GM11168 (cell line): ENCODE results near the gene OCSTAMP.

Experiments used
- in situ Hi-C: fragments of 300-500 bp; cut with MboI; formaldehyde crosslinking; loops from one replicate; pipeline ENCODE4 v1.12.0; 2022; ENCODE audit warnings: low sequenced_read_pairs; ENCODE audit not compliant: unreplicated experiment

Gene OCSTAMP

DNA sequence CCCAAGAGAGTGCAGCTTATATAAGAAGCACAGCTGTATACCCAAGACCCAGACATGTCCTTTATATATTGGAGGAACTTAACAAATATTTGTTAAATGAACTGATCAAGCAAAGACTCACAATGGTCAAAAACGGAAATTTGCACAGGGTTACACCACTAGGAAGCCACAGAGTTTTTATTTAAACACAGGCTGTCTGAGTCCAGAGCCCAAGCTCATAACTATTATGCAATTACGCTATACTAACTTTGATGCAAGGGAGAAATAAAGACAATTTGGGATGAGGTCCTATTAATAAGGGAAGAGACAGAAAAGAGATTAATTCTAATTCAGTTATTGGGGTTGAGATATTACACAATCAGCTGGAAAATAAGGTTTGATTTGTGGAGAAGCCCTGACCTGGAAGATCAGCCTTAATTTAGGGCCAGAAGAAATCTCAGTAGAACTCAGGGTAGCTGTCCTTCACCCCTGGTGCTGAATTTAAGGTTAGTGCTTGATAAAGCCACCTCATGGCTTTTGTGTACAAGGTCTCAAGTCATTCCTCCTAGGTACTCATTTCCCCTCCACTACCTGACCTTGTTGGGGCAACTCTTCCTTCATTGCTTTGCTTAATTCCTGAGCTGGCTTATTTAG, 26.6 kb downstream of the OCSTAMP start:
- in situ Hi-C loops = loop anchor here (5.0 kb wide), 1 partner anchor 158 kb away; no protein-coding TSS in a partner anchor

DNA sequence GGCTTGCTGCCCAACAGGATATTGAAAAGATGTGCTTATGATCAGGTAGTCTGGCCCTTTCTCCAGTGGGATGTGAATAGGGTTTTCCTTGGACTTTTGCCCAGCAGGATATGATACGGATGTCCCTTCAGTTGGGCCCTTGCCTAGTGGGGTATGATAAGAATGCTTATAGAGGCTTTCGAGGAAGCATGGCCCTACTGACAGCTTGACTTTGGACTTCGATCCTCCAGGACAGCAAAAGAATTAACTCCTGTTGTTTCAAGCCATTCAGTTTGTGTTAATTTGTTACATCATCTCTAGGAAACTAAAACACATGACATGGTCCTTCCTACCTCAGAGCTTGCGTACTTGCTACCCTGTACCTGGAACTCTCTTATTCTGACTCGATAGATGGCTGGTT, 27.3 kb downstream of the OCSTAMP start:
- in situ Hi-C loops = loop anchor here (5.0 kb wide), 1 partner anchor 159 kb away; no protein-coding TSS in a partner anchor

DNA sequence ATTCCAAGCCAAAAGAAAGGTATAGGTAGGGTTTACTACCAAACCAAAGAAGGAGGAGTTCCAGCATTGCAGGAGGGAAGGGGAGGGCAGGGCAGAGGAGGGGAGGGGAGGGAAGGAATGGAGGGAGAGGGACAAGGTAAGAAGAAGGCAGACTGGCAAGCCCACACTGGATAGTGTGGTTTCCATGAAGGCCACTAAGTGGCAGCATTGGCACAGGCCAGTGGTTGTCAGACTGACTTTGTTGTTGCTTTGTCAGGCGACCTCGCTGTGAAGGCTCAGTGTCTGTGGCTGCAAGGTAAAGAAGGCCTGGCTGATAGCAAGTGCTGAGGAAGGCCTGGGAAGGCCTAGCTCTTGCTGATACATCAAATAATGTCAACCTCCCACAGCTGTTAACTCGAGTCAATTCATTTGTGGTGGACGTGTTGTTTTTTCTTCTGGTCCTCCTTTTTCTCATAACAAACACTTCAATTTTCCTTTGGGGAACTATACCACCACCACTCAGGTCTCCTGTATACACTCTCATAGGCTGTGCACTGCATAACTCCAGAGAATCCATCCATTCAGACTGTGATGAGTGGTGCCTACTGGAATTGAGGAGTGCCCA, 29.4 kb downstream of the OCSTAMP start:
- in situ Hi-C loops = loop anchor here (5.0 kb wide), 1 partner anchor 161 kb away; no protein-coding TSS in a partner anchor

DNA sequence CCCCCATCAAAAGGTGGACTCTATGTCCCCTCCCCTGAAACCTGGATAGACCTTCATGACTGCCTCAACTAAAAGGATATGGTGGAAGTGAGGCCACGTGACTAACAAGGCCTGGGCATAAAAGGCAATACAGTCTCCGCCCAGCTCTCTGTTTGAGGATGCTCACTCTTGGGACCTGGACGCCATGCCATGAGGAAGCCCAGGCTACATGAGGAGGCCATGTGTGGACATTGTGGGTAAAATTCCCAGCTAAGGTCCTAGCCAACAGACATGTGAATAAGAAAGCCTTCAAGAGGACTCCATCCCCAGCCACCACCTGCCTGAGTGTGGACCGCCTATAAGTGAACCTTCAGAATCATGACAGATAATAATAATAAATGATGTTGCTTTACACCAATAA, 29.9 kb downstream of the OCSTAMP start:
- in situ Hi-C loops = loop anchor here (5.0 kb wide), 1 partner anchor 162 kb away; no protein-coding TSS in a partner anchor

DNA sequence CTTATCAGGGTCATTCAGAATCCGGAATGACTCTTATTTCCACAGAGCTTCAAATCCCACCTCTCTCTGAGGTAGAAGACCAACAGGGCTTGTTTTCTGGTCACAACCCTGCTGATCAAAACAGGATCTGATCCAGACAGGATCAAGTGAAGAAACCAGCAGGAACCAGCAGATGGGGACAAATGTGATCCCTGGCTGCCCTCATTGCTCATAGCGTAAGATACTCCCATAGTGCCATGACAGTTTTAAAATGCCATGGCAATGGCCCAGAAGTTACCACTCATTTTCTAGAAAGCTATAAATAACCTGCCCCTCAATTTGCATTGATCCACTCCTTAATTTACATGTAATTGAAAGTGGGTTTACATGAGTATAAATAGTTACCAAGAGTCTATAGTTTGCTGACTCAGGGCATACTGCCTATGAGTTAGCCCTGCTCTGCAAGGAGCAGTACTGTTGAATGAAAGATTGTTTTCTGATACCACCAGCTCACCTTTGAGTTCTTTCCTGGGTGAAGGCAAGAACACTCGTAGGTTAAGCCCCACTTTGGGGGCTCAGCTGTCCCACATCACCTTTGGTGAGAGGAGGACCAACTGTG, 30.9 kb downstream of the OCSTAMP start:
- in situ Hi-C loops = loop anchor here (5.0 kb wide), 1 partner anchor 163 kb away; no protein-coding TSS in a partner anchor

DNA sequence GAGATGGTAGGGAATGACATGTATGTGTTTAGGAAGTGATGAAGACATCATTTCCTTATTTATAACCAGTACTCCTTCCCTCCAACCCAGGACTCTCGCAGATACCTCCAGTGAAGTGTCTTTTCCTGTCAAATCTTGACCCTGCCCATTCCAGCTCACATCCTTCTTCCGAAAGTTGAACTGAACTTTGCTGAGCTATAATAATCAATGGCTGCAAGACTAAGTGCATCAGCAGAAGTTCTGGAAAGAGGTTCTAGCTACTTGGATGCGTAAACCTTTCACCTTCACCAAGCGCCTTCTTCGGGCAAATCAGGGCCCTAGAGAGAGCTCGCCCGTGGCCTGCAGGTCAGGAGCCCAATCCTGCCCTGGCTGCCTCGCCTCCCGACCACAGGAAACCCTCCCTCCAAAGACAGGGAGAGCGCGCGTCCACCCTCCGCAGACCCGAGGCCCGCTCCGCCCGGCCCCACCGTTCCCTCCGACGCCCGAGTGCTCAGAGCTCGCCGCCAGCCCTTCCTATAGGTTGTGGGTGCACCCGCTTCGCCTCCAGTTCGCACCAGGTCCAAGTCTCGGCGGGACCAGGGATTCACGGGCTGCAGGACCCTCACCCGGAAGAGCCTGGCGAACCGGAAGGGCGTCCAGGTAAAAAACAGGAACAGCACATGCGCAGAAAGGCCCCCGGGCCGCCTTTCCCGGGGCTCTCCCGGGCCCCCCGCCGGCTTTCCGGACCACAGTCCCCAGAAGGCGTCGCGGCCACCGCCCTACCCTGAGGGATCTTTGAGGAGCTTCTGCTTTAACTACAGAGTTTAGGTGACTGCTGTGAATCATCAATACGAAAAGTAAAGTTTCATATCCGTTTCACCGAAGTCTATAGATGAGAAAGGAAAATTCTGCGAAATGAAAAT, 37.3 kb downstream of the OCSTAMP start, which contains the start of gene ZNF334:
TSS of gene ZNF334 (minus strand) at position 617 of the 902 bp plus-strand sequence. CDS start 1,457 bp downstream, outside the sequence.
- in situ Hi-C loops = no loop called here

DNA sequence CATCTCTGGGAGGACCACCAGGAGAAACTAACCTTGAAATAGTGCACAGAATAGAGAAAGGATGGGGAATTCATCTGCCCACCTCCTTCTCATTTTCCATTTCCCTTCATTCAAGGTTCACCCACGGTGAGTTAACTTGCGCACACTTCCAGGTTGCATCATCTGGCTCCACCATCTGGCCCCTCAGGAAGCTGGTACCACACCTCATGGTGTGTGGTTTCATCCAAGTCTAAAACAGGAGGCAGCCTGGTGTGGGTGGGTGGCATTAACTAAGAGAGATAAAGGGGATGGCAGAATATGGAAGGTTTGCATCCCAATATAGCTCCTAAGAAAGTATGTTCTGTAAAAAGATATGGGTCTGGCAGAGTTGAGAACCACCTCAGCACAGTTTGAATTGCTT, 40.9 kb downstream of the OCSTAMP start:
- in situ Hi-C loops = no loop called here

DNA sequence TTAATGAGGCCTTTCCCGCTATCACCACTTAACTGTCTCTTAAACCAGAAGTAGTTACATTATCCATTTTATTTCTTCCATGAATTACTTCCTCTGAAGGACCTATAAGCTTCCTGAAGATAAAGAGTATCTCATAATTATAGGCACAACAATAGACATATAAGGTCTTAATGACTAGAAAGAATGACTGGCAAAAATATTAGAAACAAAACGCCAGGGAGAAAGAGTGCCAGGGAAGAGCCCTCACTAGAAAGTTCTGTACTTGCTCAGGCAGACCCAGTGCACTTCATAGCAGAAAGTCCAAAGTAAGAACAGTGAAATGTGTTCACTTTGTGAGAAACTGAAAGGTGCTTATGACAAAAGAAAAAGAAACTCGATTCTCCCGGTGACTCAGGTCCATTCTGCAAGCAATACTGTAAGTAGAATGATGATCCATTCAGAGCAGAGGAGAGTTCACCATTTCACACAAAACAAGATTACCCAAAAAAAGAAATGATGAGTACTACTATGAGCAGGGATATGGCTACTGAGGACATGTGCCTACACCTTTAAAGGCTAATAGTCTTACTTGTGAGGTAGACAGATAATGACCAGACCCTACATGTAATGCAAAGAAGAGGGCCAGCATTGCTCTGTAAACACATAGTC, 42.6 kb downstream of the OCSTAMP start:
- in situ Hi-C loops = no loop called here

DNA sequence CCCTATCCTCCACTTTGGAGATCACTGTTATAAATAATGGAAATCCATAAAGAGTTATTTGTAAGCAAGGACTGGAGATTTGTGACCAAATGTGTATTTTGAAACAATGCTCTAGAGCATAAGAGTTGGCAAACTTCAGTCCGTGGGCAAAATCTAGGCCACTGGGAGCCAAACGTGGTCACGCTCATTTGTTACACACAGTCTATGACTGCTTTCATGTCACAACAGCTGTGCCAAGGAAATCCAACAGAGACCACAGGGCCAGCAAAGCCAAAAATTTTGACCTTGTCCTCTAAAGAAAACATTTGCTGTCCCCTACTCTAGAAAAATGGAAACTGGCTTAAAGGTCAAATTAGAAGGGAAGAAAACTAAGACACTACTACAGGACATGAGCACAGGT, 44.9 kb downstream of the OCSTAMP start:
- in situ Hi-C loops = no loop called here

DNA sequence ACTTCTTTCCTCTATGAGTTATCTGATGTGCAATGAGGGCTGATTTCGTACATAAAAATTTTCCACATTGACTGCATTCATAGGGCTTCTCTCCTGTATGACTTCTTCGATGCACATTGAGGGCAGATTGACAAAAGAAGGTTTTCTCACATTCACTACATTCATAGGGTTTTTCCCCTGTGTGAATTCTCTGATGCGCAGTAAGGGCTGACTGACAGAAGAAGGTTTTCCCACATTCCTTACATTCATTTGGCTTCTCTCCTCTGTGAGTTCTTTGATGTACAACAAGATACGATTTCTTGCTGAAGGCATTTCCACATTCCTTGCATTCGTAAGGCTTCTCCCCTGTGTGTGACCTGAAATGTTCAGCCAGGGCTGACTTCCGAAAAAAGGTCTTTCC, 48.5 kb downstream of the OCSTAMP start:
- in situ Hi-C loops = no loop called here

DNA sequence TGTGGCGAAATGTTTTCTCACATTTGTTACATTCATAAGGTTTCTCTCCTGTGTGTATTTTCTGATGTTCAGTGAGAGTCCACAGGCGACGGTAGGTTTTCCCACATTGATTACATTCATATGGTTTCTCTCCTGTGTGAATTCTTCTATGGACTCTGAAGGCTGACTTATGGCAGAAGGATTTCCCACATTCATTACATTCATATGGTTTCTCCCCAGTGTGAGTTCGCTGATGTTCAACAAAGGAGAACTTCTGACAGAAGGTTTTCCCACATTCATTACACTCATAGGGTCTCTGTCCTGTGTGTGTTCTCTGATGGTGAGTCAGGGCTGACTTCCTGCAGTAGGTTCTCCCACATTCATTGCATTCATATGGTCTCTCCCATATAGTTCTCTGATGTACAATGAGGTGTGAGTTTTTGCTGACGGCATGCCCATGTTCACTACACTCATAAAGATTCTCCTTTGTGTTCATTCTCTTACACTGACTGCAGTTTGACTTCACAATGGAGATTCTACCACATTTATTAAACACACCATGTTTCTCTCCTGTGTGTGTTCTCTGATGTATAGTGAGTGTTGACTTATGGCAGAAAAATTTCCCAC, 49.0 kb downstream of the OCSTAMP start:
- in situ Hi-C loops = no loop called here

DNA sequence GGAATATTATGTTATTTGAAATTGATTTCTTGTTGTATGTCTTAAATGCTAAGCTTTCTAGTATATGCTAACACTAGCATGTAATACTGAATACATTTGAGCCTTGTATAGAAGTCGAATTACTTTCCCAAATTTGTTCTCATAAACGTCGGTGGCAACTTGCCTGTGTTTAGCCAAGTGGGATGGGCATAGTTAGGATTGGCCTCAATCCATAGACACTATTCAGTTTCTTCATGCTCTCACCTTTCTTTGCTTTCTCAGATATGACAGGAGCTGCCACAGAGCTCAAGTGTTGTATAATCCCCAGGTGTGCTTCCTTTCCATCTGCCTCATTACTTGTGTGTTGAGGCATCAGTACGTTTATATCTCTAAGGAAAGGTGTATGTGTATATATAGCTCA, 56.4 kb downstream of the OCSTAMP start:
- in situ Hi-C loops = no loop called here

DNA sequence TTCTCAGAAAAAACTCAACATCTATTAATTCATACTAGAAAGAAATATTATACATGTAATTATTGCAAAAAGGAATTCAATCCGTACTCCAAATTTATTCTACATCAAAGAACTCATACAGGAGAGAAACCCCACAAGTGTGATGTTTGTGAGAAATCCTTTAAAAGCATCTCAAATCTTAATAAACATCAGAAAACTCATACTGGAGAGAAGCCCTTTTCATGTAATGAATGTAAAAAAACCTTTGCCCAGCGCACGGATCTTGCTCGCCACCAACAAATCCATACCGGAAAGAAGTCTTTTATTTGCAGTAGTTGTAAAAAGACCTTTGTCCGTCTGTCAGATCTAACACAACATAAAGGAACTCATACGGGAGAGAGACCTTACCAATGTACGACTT, 59.1 kb downstream of the OCSTAMP start:
- in situ Hi-C loops = no loop called here
